Loucy (cell line): ENCODE measurements around the gene VSIG10L.

Experiments
- H2AFZ ChIP-seq: fragments of 200-600 bp; sonication (generic); 2 replicates; pipeline ENCODE4 v1.6.0; 2016; ENCODE audit warnings: antibody characterized with exemption, mild to moderate bottlenecking, low read length, moderate library complexity
- H3F3A ChIP-seq: fragments of 200-600 bp; 2 replicates; pipeline ENCODE4 v1.6.0; 2016; ENCODE audit warnings: antibody characterized with exemption, low read depth, mild to moderate bottlenecking
- H3K27me3 ChIP-seq: fragments of 200-600 bp; sonication (generic); 2 replicates; pipeline ENCODE4 v1.6.1; 2014; ENCODE audit warnings: low read length, mild to moderate bottlenecking; ENCODE audit not compliant: insufficient read depth, poor library complexity, severe bottlenecking
- H3K36me3 ChIP-seq: fragments of 200-600 bp; sonication (generic); 2 replicates; pipeline ENCODE4 v1.6.1; 2016; ENCODE audit warnings: low read length; ENCODE audit not compliant: insufficient read depth
- H3K4me1 ChIP-seq: fragments of 200-600 bp; sonication (generic); 2 replicates; pipeline ENCODE4 v1.5.1; 2014; ENCODE audit warnings: low read length, mild to moderate bottlenecking; ENCODE audit not compliant: insufficient read depth, poor library complexity, severe bottlenecking
- H3K4me2 ChIP-seq: fragments of 200-600 bp; sonication (generic); 2 replicates; pipeline ENCODE4 v1.6.0; 2014; ENCODE audit warnings: antibody characterized with exemption, low read length, low read depth, mild to moderate bottlenecking; ENCODE audit not compliant: poor library complexity, severe bottlenecking
- H3K4me3 ChIP-seq: fragments of 200-600 bp; sonication (generic); 2 replicates; pipeline ENCODE4 v1.5.1; 2014; ENCODE audit warnings: low read length, mild to moderate bottlenecking, mixed read lengths; ENCODE audit not compliant: poor library complexity, severe bottlenecking
- H3K79me2 ChIP-seq: fragments of 200-600 bp; sonication (generic); 2 replicates; pipeline ENCODE4 v1.6.1; 2014; ENCODE audit warnings: low read length; ENCODE audit not compliant: insufficient read depth
- H3K9ac ChIP-seq: fragments of 200-600 bp; sonication (generic); 2 replicates; pipeline ENCODE4 v1.6.0; 2014; ENCODE audit warnings: mild to moderate bottlenecking, low read depth, low read length, moderate library complexity; ENCODE audit not compliant: poor library complexity, severe bottlenecking
- H3K9me2 ChIP-seq: fragments of 200-600 bp; sonication (generic); replicated peaks from 2 replicates; pipeline ENCODE4 v1.6.1; 2016; ENCODE audit warnings: low read depth, low read length, mixed read lengths
- H3K9me3 ChIP-seq: fragments of 200-600 bp; sonication (generic); 2 replicates; pipeline ENCODE4 v1.6.1; 2014; ENCODE audit warnings: mild to moderate bottlenecking, antibody characterized with exemption, low read length, low read depth; ENCODE audit not compliant: insufficient read depth
- H4K20me1 ChIP-seq: fragments of 200-600 bp; sonication (generic); 2 replicates; pipeline ENCODE4 v1.6.0; 2014; ENCODE audit warnings: antibody characterized with exemption, low read length, mild to moderate bottlenecking; ENCODE audit not compliant: insufficient read depth, poor library complexity, severe bottlenecking
- CTCF ChIP-seq: fragments of 200-600 bp; sonication (generic); conservative IDR thresholded peaks from 2 replicates; pipeline ENCODE4 v1.5.1; 2014; ENCODE audit warnings: mild to moderate bottlenecking, antibody characterized with exemption, low read length
- EZH2phosphoT487 ChIP-seq: fragments of 200-600 bp; IDR thresholded peaks from 2 replicates; pipeline ENCODE4 v1.6.1; 2018; ENCODE audit warnings: antibody characterized with exemption, mild to moderate bottlenecking, moderate library complexity, borderline replicate concordance

VSIG10L gene

DNA sequence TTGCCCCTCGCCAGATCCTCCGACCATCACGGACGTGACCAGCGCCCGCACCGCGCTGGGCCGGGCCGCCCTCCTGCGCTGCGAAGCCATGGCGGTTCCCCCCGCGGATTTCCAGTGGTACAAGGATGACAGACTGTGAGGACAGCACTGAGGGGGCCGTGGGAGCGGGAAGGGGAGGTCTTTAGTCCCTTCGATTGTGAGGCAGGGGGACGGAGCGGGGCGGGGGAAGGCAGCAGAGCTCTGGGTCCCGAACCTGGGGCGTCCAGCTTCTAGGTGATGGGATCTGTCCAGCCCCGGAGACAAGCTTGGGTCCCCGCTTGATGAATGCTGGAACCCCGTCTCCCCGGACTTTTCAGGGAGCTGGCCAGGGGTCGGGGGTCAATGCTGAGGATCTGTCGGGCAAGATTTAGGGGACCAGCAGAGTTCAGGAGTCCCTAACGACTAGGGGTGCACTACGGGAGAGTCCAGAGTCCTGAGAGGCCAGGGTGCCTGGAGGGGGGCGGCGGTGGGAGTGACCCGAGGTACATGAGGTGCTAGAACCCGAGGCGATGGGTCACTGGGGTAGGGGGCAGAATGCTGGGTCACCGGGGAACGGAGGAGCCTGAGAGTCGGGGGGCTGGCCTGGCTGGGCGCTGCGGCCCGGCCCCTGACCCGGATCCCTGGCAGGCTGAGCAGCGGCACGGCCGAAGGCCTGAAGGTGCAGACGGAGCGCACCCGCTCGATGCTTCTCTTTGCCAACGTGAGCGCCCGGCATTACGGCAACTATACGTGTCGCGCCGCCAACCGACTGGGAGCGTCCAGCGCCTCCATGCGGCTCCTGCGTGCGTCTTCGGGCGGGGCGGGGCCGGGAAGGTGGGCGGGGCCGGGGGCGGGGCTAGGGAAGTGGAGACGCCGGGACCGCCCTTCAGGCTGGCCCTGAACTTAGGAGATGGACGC is 14.6 kb downstream of the VSIG10L start:
- no peak overlapping the region for H3K4me2 ChIP-seq
- H3K9me3 ChIP-seq: no peaks in the 10 kb centered on the region
- H2AFZ ChIP-seq: no peak overlapping the region
- H3F3A ChIP-seq: no peaks in the 10 kb centered on the region
- no peaks in the 10 kb centered on the region for H3K27me3 ChIP-seq
- no peak overlapping the region for H3K4me3 ChIP-seq
- no peaks in the 10 kb centered on the region for H3K36me3 ChIP-seq
- H3K79me2 ChIP-seq: no peaks in the 10 kb centered on the region
- no peaks in the 10 kb centered on the region for H3K4me1 ChIP-seq
- no peak overlapping the region for H3K9ac ChIP-seq
- H3K9me2 ChIP-seq: no peaks in the 10 kb centered on the region
- TF ChIP-seq EZH2phosphoT487 (no peak), CTCF (no peak)
- H4K20me1 ChIP-seq: no peaks in the 10 kb centered on the region

DNA sequence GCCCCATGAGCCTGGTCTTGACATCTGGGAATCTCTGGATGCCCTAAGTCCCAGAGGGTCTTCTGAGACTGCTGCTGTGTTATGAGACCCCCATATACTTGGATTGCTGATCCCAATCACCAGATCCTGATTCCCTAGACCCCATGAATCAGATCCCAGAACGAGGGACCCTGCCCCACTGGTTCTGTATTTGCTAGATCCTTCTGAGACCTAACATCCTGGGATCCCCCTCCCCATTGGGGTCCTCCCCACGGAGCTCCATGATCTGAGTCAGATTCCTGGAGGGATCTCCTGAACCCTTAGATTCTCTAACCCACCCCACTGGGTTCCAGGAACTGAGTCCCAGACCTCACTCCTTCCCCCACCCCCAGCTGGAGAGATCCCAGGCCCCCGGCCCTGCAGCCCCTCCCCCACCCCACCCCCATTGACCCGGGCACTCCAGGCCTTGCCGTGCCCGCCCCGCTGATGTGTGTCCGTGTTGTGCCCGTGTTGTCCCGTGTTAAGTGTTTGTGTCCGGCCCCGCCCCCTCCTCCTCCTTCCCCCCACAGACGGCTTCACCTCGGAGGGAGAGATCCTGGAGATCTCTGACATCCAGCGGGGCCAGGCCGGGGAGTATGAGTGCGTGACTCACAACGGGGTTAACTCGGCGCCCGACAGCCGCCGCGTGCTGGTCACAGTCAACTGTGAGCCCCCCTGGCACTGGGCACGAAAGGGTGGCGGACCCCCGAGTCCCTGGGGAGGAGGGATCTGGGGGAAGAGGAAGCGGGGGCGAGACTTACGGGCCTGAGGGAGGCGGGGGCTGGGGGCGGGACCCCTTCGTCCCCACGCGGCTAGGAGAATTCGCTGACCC is 15.5 kb downstream of the VSIG10L start:
- H4K20me1 ChIP-seq: no peaks in the 10 kb centered on the region
- H3K36me3 ChIP-seq: no peaks in the 10 kb centered on the region
- H3K9me3 ChIP-seq: no peaks in the 10 kb centered on the region
- H3K4me1 ChIP-seq: no peaks in the 10 kb centered on the region
- no peak overlapping the region for H3K4me3 ChIP-seq
- no peak overlapping the region for H3K4me2 ChIP-seq
- TF ChIP-seq CTCF (no peak), EZH2phosphoT487 (no peak)
- no peaks in the 10 kb centered on the region for H3F3A ChIP-seq
- H3K9ac ChIP-seq: no peak overlapping the region
- H3K79me2 ChIP-seq: no peaks in the 10 kb centered on the region
- H3K9me2 ChIP-seq: no peaks in the 10 kb centered on the region
- H3K27me3 ChIP-seq: no peaks in the 10 kb centered on the region
- no peak overlapping the region for H2AFZ ChIP-seq

DNA sequence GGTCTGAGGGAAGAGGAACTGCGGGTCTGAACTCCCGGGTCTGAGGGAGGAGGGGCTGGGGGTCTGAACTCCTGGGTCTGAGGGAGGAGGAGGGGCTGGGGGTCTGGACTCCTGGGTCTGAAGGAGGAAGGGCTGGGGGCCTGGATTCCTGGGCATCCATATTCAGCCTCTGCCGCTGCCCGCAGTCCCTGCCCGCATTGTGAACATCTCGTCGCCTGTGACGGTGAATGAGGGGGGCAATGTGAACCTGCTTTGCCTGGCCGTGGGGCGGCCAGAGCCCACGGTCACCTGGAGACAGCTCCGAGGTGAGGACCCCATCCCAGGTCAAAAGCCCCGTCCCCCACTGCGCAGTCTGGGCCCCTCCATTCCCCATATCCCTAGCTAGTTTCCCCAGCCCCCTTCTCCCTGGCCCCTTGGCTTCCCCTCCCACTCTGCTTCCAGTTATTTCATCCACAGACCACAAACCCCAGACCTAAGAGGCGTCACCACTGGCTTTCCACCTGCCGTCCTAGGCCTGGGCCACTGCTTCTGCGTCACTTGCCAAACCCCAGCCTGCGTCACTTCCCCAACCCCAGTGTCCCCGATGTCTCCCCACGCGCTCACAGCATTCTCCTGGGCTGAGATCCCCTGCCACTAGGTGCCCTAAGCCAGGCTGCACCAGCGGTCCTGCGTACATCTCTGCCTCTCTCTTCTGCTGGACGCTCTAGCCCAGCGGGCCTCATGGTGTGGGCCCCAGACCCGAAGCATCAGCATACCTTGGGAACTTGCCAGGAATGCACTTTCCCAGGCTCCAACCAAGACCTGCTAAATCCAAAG is 16.6 kb downstream of the VSIG10L start:
- Histone ChIP-seq H4K20me1 (no peaks in the 10 kb centered on the region), H3K9me2 (no peaks in the 10 kb centered on the region), H3K9me3 (no peaks in the 10 kb centered on the region), H2AFZ (no peak overlapping the region), H3K36me3 (no peaks in the 10 kb centered on the region), H3K4me1 (no peaks in the 10 kb centered on the region), H3K4me3 (no peak overlapping the region), H3K9ac (no peak overlapping the region), H3K4me2 (no peak overlapping the region), H3K27me3 (no peaks in the 10 kb centered on the region), H3K79me2 (no peaks in the 10 kb centered on the region), H3F3A (no peaks in the 10 kb centered on the region)
- TF ChIP-seq EZH2phosphoT487 (no peak), CTCF (no peak)
